Epithelial cell of proximal tubule (primary cell): ENCODE data around the gene HACD3. TPM values are rescaled to one million over a fixed set of nuclear protein-coding genes. Genes with fewer than 3 reads are reported as not detected.
"Not testable (repeated sequence)": the region's sequence is repeated elsewhere in the genome, so short reads cannot be mapped to it uniquely, and the experiment has no call there.

Experiments
- DNase-seq: peaks from one replicate; pipeline ENCODE4 v3.0.0-alpha.2; 2011; ENCODE audit warnings: low read depth
- H3K4me3 ChIP-seq: 2 replicates; pipeline ENCODE4 v1.5.1; 2011; ENCODE audit warnings: low read depth, mild to moderate bottlenecking, low read length
- CTCF ChIP-seq: conservative IDR thresholded peaks from 2 replicates; pipeline ENCODE4 v1.5.1; 2012; ENCODE audit warnings: low read depth, mild to moderate bottlenecking, low read length
- total RNA-seq: library from RNA; depleted of rRNA; stranded (reverse); fragments of >200 nt; gene quantifications from 2 replicates; pipeline ENCODE4 v1.2.3, GENCODE V29; 2015

HACD3 gene
- total RNA-seq, 1 donor from 2014 or later = 127 TPM

- TF ChIP-seq CTCF = no peak
- H3K4me3 ChIP-seq = no peak overlapping the region
- DNase-seq = no peak
Observed at GRCh38 chr15:65541231-65541820, 11.1 kb downstream of the HACD3 start.

- TF ChIP-seq CTCF = no peak
- no peak overlapping the region for H3K4me3 ChIP-seq
- no peak for DNase-seq
Observed at GRCh38 chr15:65547841-65548240, 17.6 kb downstream of the HACD3 start.

- not testable (repeated sequence) for H3K4me3 ChIP-seq, DNase-seq
Observed at GRCh38 chr15:65549288-65549687, 19.0 kb downstream of the HACD3 start.

- no peak overlapping the region for H3K4me3 ChIP-seq
- TF ChIP-seq CTCF = no peak
- no peak for DNase-seq
Observed at GRCh38 chr15:65550681-65551098, 20.4 kb downstream of the HACD3 start.

DNA sequence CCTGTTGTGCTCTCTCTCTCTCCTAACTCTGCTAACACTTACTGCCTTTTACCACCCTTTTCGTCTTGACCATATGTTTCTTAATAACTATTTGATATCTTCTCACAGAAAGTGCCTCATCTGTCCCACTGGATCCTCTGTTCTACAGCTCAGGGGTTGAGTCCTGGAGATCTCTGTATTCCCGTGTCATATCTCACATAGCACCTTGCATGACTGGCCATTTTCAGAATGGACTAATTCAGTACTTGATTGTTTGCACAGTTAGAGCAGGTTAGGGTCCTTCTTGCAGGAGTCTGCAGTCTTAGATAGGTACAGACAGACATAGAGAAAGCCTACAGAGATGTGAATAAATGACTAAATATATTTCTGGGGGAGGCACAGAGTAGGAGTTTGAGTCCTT, 20.9 kb downstream of the HACD3 start:
- TF ChIP-seq CTCF = no peak
- no peak for DNase-seq

GRCh38 chr15:65552851-65553250, 22.6 kb downstream of the HACD3 start:
- not testable (repeated sequence) for H3K4me3 ChIP-seq, DNase-seq

More for the DNA sequence above, 20.9 kb downstream of the HACD3 start:
- no peak overlapping the region for H3K4me3 ChIP-seq

- DNase-seq = no peak
- no peak for TF ChIP-seq CTCF
- H3K4me3 ChIP-seq = no peak overlapping the region
Observed at GRCh38 chr15:65553691-65554090, 23.4 kb downstream of the HACD3 start.

DNA sequence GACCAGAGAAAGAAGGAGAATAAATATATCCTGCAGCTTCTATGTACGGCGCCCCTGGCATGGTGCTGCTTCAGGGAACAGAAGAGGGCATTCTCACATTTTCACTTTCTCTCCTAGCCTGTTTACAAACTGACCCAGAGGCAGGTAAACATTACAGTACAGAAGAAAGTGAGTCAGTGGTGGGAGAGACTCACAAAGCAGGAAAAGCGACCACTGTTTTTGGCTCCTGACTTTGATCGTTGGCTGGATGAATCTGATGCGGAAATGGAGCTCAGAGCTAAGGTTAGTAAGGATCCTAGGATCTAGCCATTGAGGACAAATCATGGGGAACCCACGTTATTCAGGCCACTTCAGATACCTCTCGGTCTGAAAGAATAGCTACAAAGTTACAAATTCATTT, 26.4 kb downstream of the HACD3 start:
- H3K4me3 ChIP-seq = no peak overlapping the region
- TF ChIP-seq CTCF = no peak
- no peak for DNase-seq
